ENCODE results near the gene TTLL1. TPM values are rescaled to one million over a fixed set of nuclear protein-coding genes. Genes with fewer than 3 reads are reported as not detected.

Gene TTLL1
- polyA plus RNA-seq, 3 donors = 4.7 to 6.0 (median 5.6) TPM

DNA sequence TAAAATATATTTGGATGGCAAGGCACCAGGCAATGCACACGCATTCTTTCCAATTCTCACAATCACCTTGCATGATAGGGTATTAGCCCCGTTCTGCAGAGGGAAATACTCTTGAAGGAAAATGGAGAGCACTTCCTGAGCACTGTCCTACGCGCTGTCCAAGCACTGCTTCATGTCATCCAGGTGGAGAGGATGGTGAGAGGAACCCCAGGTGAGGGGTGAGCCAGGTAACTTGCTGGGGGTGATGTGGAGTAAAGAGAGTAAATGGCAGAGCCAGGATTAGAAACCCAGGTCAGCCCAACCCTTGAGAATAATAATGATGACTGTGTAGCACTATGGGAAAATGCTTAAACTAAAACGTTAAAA lies 73.5 kb downstream of the TTLL1 start:
- no peaks in the 10 kb centered on the region for H3K9me3 ChIP-seq (replicated peaks in 1 of 2; ENCODE audit: control insufficient read depth in 1 of 2, insufficient read depth in 1 of 2, low read length in 2 of 2)
- peak overlapping the region; percentile 80 for H3K9ac ChIP-seq (ENCODE audit: insufficient read depth, low read length, poor library complexity, severe bottlenecking)
- H4K20me1 ChIP-seq (ENCODE audit: insufficient read depth, low read length) = peaks cover 39% of the 10 kb centered on the region
- H3K9me3 Mint-ChIP-seq = no peaks in the 10 kb centered on the region
- H3K27me3 Mint-ChIP-seq (ENCODE audit: low read depth in 3 of 3) = peaks cover 0 to 9% (median 1%) of the 10 kb centered on the region in 3 donors
- peak overlapping the region; percentile 73 to 94 (median 76) for H3K4me3 ChIP-seq (replicated peaks in 1 of 3; ENCODE audit: low read depth in 2 of 3, low read length in 3 of 3)
- peaks cover 2 to 4% of the 10 kb centered on the region in 2 donors for H3K36me3 Mint-ChIP-seq
- H3K27me3 ChIP-seq (ENCODE audit: control insufficient read depth in 2 of 2, insufficient read depth in 2 of 2, low read length in 2 of 2) = no peaks in the 10 kb centered on the region
- H2AFZ ChIP-seq (ENCODE audit: insufficient read depth, low read depth, low read length, poor library complexity, severe bottlenecking) = peak overlapping the region; percentile 85
- peak overlapping the region; percentile 66 to 93 (median 86) for H3K27ac Mint-ChIP-seq
- intact Hi-C loops (cut with micrococcal nuclease) = loop anchor here in 1 of 2 donors (5.0 to 10.0 kb wide), 2 partner anchors 139 to 158 kb away; partner anchors contain the start of genes ARFGAP3 and TSPO
- TF ChIP-seq, protein P1, sequence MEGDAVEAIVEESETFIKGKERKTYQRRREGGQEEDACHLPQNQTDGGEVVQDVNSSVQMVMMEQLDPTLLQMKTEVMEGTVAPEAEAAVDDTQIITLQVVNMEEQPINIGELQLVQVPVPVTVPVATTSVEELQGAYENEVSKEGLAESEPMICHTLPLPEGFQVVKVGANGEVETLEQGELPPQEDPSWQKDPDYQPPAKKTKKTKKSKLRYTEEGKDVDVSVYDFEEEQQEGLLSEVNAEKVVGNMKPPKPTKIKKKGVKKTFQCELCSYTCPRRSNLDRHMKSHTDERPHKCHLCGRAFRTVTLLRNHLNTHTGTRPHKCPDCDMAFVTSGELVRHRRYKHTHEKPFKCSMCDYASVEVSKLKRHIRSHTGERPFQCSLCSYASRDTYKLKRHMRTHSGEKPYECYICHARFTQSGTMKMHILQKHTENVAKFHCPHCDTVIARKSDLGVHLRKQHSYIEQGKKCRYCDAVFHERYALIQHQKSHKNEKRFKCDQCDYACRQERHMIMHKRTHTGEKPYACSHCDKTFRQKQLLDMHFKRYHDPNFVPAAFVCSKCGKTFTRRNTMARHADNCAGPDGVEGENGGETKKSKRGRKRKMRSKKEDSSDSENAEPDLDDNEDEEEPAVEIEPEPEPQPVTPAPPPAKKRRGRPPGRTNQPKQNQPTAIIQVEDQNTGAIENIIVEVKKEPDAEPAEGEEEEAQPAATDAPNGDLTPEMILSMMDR (IDR thresholded peaks at IDR 0.05) = no peak
- peaks cover 20 to 23% of the 10 kb centered on the region in 2 donors for H3K4me1 ChIP-seq (ENCODE audit: control insufficient read depth in 1 of 2, insufficient read depth in 2 of 2, low read length in 2 of 2)
- H3K4me2 ChIP-seq (replicated peaks; ENCODE audit: extremely low read depth, low read length, poor library complexity, severe bottlenecking) = peak overlapping the region; percentile 93
- H3K79me2 ChIP-seq (ENCODE audit: insufficient read depth, low read length) = peaks cover 40% of the 10 kb centered on the region
- no peak for DNase-seq
- H3K4me3 Mint-ChIP-seq = peak overlapping the region; percentile 95 to 98
- H3K4me1 Mint-ChIP-seq = peaks cover 33% of the 10 kb centered on the region
- no peaks in the 10 kb centered on the region for H3K36me3 ChIP-seq (replicated peaks in 1 of 2; ENCODE audit: control insufficient read depth in 1 of 2, insufficient read depth in 2 of 2, low read length in 2 of 2)
- 16% methylated on average over 4 of the region's 5 CpGs for WGBS (ENCODE audit: insufficient coverage)
- H3K27ac ChIP-seq (ENCODE audit: low read depth in 1 of 2, low read length in 2 of 2) = peak overlapping the region in 1 of 2 donors; percentile 71

DNA sequence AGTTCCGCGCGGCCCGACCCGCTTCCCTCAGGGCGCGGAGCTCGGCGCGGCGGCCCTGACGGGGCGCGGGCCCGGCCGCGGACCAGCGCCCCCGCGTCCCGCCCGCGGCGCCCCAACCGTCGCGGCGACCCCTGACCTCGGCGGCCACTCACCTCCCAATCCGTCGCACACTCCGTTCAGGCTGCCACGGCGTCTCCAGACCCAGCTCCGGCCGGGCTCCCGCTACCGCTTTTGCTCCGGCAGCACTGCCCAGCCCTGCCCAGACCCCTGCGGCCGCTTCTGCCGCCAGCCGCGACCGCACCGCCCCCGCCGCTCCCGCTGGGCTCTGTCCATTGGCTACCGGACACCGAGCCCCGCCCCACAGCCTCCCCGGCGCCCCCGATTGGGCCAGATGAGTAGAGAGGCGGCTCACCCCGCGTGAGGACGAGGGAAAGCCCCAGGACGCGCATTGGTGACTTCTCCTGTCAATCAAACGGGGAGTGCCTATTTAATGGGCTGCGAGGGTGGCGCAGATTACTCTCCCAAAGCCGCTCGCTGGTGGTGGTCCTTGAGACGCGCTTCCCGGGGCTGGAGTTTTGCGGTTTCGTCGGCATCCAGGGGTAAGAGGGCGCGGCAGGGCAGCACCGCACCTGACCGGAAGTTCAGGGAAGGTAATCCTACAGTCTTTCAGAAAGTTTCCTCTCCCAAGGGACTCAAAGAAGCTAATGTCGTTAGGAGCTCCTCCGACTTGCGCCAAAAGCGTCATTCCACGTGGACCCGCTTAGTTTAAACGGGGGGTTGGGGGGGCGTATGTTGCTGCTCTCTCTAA lies 74.1 kb downstream of the TTLL1 start, which contains the start of gene PACSIN2:
Gene PACSIN2, minus strand, starts transcription at position 281 of the 808 bp plus-strand sequence. CDS start 103,069 bp downstream, outside the sequence.
- Histone ChIP-seq H3K4me3 (replicated peaks in 1 of 3; ENCODE audit: low read depth in 2 of 3, low read length in 3 of 3) (peak within 1 kb of the TSS; percentile 79 to 94 (median 88)), H3K27me3 (ENCODE audit: control insufficient read depth in 2 of 2, insufficient read depth in 2 of 2, low read length in 2 of 2) (no peaks in the 10 kb centered on the region), H3K36me3 (replicated peaks in 1 of 2; ENCODE audit: control insufficient read depth in 1 of 2, insufficient read depth in 2 of 2, low read length in 2 of 2) (no peaks in the 10 kb centered on the region), H3K4me2 (replicated peaks; ENCODE audit: extremely low read depth, low read length, poor library complexity, severe bottlenecking) (peak within 1 kb of the TSS; percentile 93), H3K27ac (ENCODE audit: low read depth in 1 of 2, low read length in 2 of 2) (peak within 1 kb of the TSS; percentile 27 to 81), H3K9ac (ENCODE audit: insufficient read depth, low read length, poor library complexity, severe bottlenecking) (peak within 1 kb of the TSS; percentile 80), H3K4me1 (ENCODE audit: control insufficient read depth in 1 of 2, insufficient read depth in 2 of 2, low read length in 2 of 2) (peaks cover 20 to 23% of the 10 kb centered on the region in 2 donors), H2AFZ (ENCODE audit: insufficient read depth, low read depth, low read length, poor library complexity, severe bottlenecking) (peak within 1 kb of the TSS; percentile 85), H4K20me1 (ENCODE audit: insufficient read depth, low read length) (peaks cover 44% of the 10 kb centered on the region), H3K9me3 (replicated peaks in 1 of 2; ENCODE audit: control insufficient read depth in 1 of 2, insufficient read depth in 1 of 2, low read length in 2 of 2) (no peaks in the 10 kb centered on the region), H3K79me2 (ENCODE audit: insufficient read depth, low read length) (peaks cover 46% of the 10 kb centered on the region)
- Mint-ChIP-seq H3K36me3 (peaks cover 2 to 4% of the 10 kb centered on the region in 2 donors), H3K9me3 (no peaks in the 10 kb centered on the region), H3K27ac (peak within 1 kb of the TSS; percentile 84 to 96 (median 89)), H3K4me1 (peaks cover 33% of the 10 kb centered on the region), H3K27me3 (ENCODE audit: low read depth in 3 of 3) (peaks cover 0 to 9% (median 1%) of the 10 kb centered on the region in 3 donors), H3K4me3 (peak within 1 kb of the TSS; percentile 98 to 99)
- intact Hi-C loops (cut with micrococcal nuclease) = loop anchor here in 1 of 2 donors (5.0 to 10.0 kb wide), 3 partner anchors 38 to 158 kb away; partner anchors contain the start of genes ARFGAP3 and TSPO
- TF ChIP-seq, protein P1 (IDR thresholded peaks at IDR 0.05) = no peak
- peak; percentile 97 to 98 (median 97) for DNase-seq
- WGBS (ENCODE audit: insufficient coverage) = under 1% methylated on average over 75 of the region's 85 CpGs

Measured in CD14-positive monocyte (primary cell).